Measurements from ENCODE around the gene APMAP.
"Not testable (repeated sequence)": the region's sequence is repeated elsewhere in the genome, so short reads cannot be mapped to it uniquely, and the experiment has no call there.

APMAP gene

GRCh38 chr20:24954151-24954550 is 38.4 kb downstream of the APMAP start:
- DNase-seq (ENCODE audit: low read depth, low spot score), result no peak

GRCh38 chr20:24953621-24954133 is 38.9 kb downstream of the APMAP start:
- DNase-seq (ENCODE audit: low read depth, low spot score), result no peak

- DNase-seq (ENCODE audit: low read depth, low spot score), result no peak
Observed at GRCh38 chr20:24953209-24953575, 39.4 kb downstream of the APMAP start.

GRCh38 chr20:24952376-24953208 is 40.0 kb downstream of the APMAP start:
- no peak for DNase-seq (ENCODE audit: low read depth, low spot score)

DNA sequence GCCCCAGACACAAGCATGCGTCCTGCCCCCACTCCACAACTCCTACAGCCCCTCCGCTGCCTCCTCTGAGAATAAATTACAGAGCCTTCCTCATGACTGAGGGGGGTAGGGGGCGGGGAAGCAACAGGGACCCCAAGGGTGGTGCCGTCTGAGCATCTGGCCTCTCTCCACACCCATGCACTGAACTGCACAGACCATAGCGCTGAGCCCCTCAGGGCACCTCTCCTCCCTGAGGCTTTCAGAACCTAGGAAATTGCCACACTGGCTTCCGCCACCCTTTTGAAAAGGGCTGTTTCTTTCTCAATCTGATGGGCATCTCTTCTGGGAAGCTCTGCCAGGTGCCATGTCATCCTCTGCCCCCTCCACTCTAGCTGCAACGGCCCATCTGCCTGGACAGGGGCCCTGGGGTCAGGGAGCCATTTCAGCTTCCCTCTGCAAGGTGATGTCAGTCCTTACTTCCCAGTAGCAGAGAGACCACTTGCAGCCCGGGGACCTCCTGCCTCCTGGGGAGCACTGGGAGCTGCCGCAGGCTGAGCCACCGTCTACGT is 40.9 kb downstream of the APMAP start:
- DNase-seq (ENCODE audit: low read depth, low spot score), result no peak

- no peak for DNase-seq (ENCODE audit: low read depth, low spot score)
Observed at GRCh38 chr20:24950836-24951525, 41.6 kb downstream of the APMAP start.

GRCh38 chr20:24950128-24950835 is 42.3 kb downstream of the APMAP start:
- DNase-seq (ENCODE audit: low read depth, low spot score), result no peak

DNA sequence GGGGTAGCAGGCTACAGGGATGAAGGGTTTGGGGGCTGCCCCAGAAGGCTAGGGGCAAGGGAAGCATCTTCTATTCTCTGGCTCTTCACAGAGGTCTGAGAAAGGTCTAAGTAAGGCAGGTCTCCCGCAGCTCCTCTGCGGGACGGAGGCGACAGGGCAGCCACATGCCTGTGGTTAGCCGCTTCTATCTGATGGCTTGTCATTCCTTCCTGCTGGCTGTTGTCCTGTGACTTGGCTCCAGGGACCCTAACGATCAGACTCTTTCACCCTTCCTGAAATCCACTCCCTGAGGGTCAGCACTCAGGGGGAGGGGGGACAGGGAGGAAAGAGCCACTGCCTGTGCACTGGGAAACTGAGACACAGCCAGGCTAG is 42.8 kb downstream of the APMAP start:
- no peak for DNase-seq (ENCODE audit: low read depth, low spot score)

- DNase-seq (ENCODE audit: low read depth, low spot score), result no peak
Observed at GRCh38 chr20:24948939-24949679, 43.4 kb downstream of the APMAP start, which contains the start of gene CST7. CST7 (plus strand) TSS chr20:24949269; CDS start chr20:24949506, 237 bp downstream.

DNA sequence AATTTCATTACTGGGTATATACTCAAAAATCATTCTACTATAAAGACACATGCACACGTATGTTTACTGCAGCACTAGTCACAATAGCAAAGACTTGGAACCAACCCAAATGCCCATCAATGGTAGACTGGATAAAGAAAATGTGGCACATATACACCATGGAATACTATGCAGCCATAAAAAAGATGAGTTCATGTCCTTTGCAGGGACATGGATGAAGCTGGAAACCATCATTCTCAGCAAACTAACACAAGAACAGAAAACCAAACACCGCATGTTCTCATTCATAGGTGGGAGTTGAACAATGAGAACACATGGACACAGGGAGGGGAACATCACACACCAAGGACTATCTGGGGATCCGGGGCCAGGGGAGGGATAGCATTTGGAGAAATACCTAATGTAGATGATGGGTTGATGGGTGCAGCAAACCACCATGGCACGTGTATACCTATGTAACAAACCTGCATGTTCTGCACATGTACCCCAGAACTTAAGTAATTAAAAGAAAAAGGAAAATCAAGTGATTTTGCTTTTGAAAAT is 44.1 kb downstream of the APMAP start:
- DNase-seq (ENCODE audit: low read depth, low spot score), result not testable (repeated sequence)

DNA sequence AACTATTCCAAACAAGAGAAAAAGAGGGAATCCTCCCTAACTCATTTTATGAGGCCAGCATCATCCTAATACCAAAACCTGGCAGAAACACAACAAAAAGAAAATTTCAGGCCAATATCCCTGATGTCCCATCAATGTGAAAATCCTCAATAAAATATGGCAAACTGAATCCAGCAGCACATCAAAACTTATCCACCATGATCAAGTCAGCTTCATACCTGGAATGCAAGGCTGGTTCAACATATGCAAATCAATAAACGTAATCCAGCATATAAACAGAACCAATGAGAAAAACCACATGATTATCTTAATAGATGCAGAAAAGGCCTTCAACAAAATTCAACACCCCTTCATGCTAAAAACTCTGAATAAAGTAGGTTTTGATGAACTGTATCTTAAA is 46.2 kb downstream of the APMAP start:
- DNase-seq (ENCODE audit: low read depth, low spot score), result not testable (repeated sequence)

DNA sequence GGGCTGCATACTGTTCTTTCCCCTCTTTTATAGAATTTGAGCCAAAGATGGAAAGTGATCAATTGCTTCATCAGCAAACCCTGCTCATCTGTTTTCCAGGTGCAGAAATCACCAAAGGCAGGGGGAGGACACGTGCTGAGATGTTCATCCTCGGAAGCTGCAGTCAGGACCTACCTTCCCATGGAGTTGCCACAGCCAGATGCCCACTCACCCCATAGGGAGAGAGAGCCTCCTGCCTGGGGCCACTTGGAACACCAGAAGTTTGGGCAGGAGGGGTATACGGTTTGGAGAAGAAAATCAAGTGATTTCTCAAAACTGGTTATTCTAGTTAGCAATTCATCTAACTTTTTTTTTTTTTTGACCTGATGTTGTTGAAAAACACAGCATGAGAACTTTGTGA is 48.8 kb downstream of the APMAP start:
- no peak for DNase-seq (ENCODE audit: low read depth, low spot score)

- no peak for DNase-seq (ENCODE audit: low read depth, low spot score)
Observed at GRCh38 chr20:24943196-24943595, 49.4 kb downstream of the APMAP start.

GRCh38 chr20:24942679-24943078 is 49.9 kb downstream of the APMAP start:
- DNase-seq (ENCODE audit: low read depth, low spot score), result no peak

DNA sequence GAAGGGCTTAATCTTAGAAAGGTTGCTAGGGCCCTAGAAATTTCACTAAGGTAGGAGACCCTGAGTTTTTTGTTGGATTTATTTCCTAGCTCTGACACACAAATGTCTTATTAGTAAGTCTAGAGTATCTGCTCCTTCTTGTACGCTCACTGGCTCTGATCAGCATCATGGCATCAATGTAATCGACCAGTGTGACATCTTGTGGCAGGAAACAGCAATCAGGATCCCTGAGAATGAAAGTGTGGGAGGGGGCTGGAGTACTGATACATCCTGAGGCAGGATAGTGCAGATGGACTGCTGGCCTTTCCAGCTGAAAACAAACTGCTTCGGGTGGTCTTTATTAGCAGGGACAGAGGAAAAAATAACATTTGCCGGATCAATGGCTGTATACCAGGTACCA is 53.5 kb downstream of the APMAP start:
- no peak for DNase-seq (ENCODE audit: low read depth, low spot score)

DNA sequence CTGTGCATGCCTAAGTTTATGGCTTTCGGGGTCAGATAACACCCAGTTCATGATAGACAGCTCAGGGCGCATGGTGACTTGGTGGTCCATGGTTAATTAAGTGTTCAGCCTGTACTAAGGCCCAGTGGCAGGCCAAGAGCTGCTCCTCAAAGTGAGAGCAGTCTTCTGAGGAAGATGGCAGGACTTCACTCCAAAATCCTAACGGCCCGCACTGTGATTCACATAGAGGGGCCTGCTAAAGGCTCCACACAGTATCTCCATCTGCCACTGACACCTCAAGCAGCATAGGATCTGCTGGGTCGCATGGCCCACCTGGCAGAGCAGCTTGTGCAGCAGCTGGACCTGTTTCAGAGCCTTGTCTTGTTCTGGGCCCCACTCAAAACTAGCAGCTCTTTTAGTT is 54.1 kb downstream of the APMAP start:
- no peak for DNase-seq (ENCODE audit: low read depth, low spot score)

DNA sequence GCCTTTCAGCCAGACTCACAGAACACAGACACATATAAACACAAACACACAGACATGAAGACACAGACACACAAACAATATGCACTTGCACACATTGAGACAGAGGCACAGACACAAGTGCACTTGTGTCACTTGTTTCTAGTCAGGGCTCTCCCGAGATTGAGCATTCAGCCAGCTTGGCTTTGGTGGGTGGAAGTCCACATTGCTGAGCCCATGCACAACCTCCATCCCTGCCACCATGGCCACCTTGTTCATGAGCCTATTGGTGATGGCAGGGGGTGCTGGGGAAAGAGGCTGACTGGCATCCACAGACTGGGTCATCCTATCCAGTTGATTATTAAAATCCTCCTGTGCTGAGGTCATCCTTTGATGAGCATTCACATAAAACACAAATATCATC is 55.0 kb downstream of the APMAP start:
- no peak for DNase-seq (ENCODE audit: low read depth, low spot score)

GRCh38 chr20:24936526-24937407 is 55.8 kb downstream of the APMAP start:
- no peak for DNase-seq (ENCODE audit: low read depth, low spot score)

- no peak for DNase-seq (ENCODE audit: low read depth, low spot score)
Observed at GRCh38 chr20:24935766-24936525, 56.6 kb downstream of the APMAP start.

Measured in smooth muscle cell of the brain vasculature (primary cell).